Transverse colon (tissue), 4 donors: ENCODE results near the gene ZNF135. TPM values are rescaled to one million over a fixed set of nuclear protein-coding genes. Genes with fewer than 3 reads are reported as not detected.

Experiments
- DNase-seq: peaks from one replicate; pipeline ENCODE4 v3.0.0-alpha.2; 2019
- H3K27ac ChIP-seq, 4 donors: fragments of 200-600 bp; sonication (generic); 2 replicates each; pipeline ENCODE4 v1.5.1; 2016 to 2018; ENCODE audit warnings: inconsistent platforms in 4 of 4
- H3K27me3 ChIP-seq: fragments of 200-600 bp; sonication (generic); 2 replicates; pipeline ENCODE4 v1.5.1; 2017; ENCODE audit warnings: inconsistent platforms
- H3K36me3 ChIP-seq, 4 donors: fragments of 200-600 bp; sonication (generic); 2 replicates each; pipeline ENCODE4 v1.5.1; 2017 to 2019; ENCODE audit warnings: inconsistent platforms in 4 of 4
- H3K4me1 ChIP-seq, 4 donors: fragments of 200-600 bp; sonication (generic); 2 replicates each; pipeline ENCODE4 v1.5.1; 2017 to 2020; ENCODE audit warnings: inconsistent platforms in 4 of 4
- H3K4me3 ChIP-seq, 4 donors: fragments of 200-600 bp; sonication (generic); 1 replicate in 1 of 4; 2 replicates in 3 of 4; pipeline versions ENCODE4 v1.5.1 to v1.6.1; 2017 to 2019; ENCODE audit warnings: inconsistent platforms in 4 of 4
- H3K9me3 ChIP-seq, 2 donors: fragments of 200-600 bp; sonication (generic); 2 replicates each; pipeline ENCODE4 v1.5.1; 2017 to 2019; ENCODE audit warnings: inconsistent platforms in 2 of 2
- EP300 ChIP-seq: sonication (generic); formaldehyde crosslinking; IDR thresholded peaks from one replicate; pipeline ENCODE4 v1.6.1; 2017; ENCODE audit warnings: antibody characterized with exemption, low read depth
- POLR2A ChIP-seq: fragments of 450-650 bp; IDR thresholded peaks from one replicate; pipeline ENCODE4 v1.6.1; 2016; ENCODE audit warnings: antibody characterized with exemption, mild to moderate bottlenecking, moderate library complexity
- POLR2AphosphoS5 ChIP-seq, 3 donors: sonication (generic); formaldehyde crosslinking; IDR thresholded peaks; one replicate each; pipeline ENCODE4 v1.6.1; 2016; ENCODE audit warnings: antibody characterized with exemption in 3 of 3
- WGBS, 2 donors: methylation state at CpG; one replicate each; pipeline ENCODE4 v1.1.5; 2018; ENCODE audit warnings: low coverage in 1 of 2; 5-methylcytosine and 5-hydroxymethylcytosine counted together
- in situ Hi-C, 4 donors: fragments of 200-750 bp; cut with MboI; loops; one replicate each; pipeline versions ENCODE4 v1.15.0 to v1.15.1; 2017; ENCODE audit warnings: low sequenced_read_pairs in 3 of 4, low pct_ligation_motif_present in 1 of 4, low pct_unique_long_range_greater_than_20kb in 1 of 4
- intact Hi-C: fragments of 100-400 bp; cut with DNase I; formaldehyde crosslinking; loops from one replicate; pipeline ENCODE4 v1.15.1; 2023; ENCODE audit warnings: low total_unique reads
- total RNA-seq, 4 donors: library from RNA; depleted of rRNA; stranded (reverse); fragments of >200 nt; gene quantifications; one replicate each; pipeline ENCODE4 v1.1.0, GENCODE V29; 2016
- TF ChIP-seq, protein P1 (sequence below), 5 experiments: fragments of 200-600 bp in 3 of 5; fragments of 450-650 bp in 2 of 5; sonication (generic) in 3 of 5; IDR thresholded peaks; 1 replicate in 2 of 5; 2 replicates in 3 of 5; pipeline ENCODE4 v1.5.1; 2016 to 2017; ENCODE audit warnings: antibody characterized with exemption in 5 of 5, inconsistent platforms in 3 of 5, mild to moderate bottlenecking in 2 of 5, moderate library complexity in 1 of 5

The ZNF135 gene
- total RNA-seq, 4 donors from 2014 or later, result 1.6 to 20.9 (median 2.1) TPM

DNA sequence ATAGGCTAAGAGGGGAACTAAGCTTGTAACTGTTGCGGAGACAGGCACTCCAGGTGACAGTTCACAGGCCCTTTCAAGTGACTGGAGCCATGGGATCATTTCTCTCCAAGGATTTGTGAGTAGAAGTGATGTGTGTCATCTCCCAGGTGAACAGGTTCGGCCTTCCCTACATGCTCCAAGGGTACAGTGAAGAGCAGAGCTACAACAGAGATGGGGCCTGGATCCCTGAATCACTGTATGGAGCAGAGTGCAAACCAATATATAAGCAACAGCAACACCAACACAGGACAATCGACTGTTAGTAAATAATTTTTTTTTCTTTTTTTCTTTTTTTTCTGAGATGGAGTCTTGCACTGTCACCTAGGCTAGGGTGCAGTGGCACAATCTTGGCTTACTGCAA, 23.9 kb downstream of the ZNF135 start:
- no peaks in the 10 kb centered on the region for H3K4me1 ChIP-seq
- no peak overlapping the region for H3K27ac ChIP-seq
- intact Hi-C loops, result no loop called here
- peaks cover 0 to 45% (median 13%) of the 10 kb centered on the region in 4 donors for H3K36me3 ChIP-seq
- peaks cover 53 to 55% of the 10 kb centered on the region in 2 donors for H3K9me3 ChIP-seq
- DNase-seq, result no peak
- in situ Hi-C loops, result no loop called here
- no peaks in the 10 kb centered on the region for H3K27me3 ChIP-seq
- 89 to 100% methylated on average over 1 to 3 of the region's 3 CpGs for WGBS, 2 donors
- H3K4me3 ChIP-seq, result no peak overlapping the region
- no peak for TF ChIP-seq POLR2AphosphoS5 (IDR thresholded peaks at IDR 0.05)
- no peak for TF ChIP-seq POLR2A
- no peak for TF ChIP-seq EP300
- TF ChIP-seq, protein P1, sequence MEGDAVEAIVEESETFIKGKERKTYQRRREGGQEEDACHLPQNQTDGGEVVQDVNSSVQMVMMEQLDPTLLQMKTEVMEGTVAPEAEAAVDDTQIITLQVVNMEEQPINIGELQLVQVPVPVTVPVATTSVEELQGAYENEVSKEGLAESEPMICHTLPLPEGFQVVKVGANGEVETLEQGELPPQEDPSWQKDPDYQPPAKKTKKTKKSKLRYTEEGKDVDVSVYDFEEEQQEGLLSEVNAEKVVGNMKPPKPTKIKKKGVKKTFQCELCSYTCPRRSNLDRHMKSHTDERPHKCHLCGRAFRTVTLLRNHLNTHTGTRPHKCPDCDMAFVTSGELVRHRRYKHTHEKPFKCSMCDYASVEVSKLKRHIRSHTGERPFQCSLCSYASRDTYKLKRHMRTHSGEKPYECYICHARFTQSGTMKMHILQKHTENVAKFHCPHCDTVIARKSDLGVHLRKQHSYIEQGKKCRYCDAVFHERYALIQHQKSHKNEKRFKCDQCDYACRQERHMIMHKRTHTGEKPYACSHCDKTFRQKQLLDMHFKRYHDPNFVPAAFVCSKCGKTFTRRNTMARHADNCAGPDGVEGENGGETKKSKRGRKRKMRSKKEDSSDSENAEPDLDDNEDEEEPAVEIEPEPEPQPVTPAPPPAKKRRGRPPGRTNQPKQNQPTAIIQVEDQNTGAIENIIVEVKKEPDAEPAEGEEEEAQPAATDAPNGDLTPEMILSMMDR (IDR thresholded peaks at IDR 0.05), result no peak

DNA sequence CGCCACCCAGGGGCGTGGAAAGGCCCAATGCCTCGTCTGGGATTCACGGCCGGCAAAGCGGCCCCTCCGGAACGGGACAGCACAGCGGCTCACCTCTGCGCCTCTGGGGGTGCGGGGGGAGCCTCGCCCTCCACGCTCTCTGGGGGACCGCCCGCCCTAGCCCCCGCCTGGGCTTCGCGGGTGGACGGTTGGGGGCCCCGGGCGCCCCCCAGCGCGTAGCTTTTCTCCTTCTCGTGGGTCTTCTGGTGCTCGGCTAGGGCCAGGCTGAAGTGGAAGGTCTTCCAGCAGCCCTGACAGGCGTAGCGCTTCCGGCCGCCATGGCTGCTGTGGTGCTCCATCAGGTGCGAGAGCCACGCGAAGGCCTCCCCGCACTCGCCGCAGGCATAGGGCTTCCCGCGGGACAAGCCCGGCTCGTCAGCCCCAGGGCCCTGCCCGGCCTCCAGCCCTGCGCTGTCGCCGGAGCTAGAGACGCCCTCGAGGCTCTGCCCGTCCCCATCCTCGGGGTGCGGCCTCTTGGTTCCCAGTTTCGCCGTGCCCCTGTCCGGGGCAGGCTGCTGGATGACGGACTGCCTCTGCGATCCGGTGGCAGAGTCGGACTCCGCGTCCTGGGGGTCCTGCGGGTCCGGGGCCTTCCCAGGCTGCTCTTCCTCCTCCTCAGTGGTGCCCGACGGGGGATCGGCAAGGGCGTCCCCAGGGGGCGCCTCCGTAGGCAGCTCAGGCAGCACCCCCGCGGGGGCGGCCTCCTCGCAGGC, 25.7 kb downstream of the ZNF135 start:
- in situ Hi-C loops, result no loop called here
- peaks cover 61 to 62% of the 10 kb centered on the region in 2 donors for H3K9me3 ChIP-seq
- WGBS, 2 donors, result 96% methylated on average over 54 of the region's 69 CpGs; no CpG with 5 or more reads in 1 of the 2 donors

DNA sequence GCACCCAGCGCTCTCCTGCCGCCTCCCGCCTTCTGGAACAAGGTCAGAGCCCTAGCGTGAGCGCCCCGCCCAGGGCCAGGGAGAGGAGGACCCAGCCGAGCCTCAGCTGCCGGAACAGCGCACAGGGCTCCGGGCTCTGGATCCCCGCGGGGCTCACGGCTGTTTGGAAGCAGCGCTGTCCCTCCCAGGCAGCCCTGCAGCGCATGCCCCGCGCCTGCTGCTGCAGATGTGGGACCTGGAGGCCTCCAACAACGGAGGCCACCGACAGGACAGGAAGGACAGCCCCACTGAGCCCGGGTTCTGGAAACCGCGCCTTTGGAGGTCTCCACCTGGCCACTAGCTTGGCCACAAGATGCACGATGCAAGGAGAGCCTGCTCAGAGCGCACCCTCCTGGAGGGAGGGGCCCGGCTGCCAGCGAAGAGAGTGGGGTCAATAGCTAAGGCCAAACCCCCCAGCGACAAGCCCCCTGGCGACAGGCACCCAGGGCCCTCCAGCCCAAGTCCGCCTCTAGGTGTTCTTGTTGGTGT, 26.3 kb downstream of the ZNF135 start:
- Histone ChIP-seq H3K27ac (no peak overlapping the region), H3K9me3 (peaks cover 59 to 62% of the 10 kb centered on the region in 2 donors), H3K27me3 (no peaks in the 10 kb centered on the region), H3K4me3 (no peak overlapping the region), H3K4me1 (no peaks in the 10 kb centered on the region), H3K36me3 (peaks cover 0 to 46% (median 13%) of the 10 kb centered on the region in 4 donors)
- DNase-seq, result no peak
- WGBS, 2 donors, result 90% methylated on average over 24 of the region's 29 CpGs; no CpG with 5 or more reads in 1 of the 2 donors
- in situ Hi-C loops (no loop called here), intact Hi-C loops (no loop called here)
- TF ChIP-seq, protein P1 (IDR thresholded peaks at IDR 0.05), result no peak
- TF ChIP-seq POLR2A (no peak), EP300 (no peak), POLR2AphosphoS5 (IDR thresholded peaks at IDR 0.05) (no peak)

More for the DNA sequence above, 25.7 kb downstream of the ZNF135 start:
- no peaks in the 10 kb centered on the region for H3K4me1 ChIP-seq
- intact Hi-C loops, result no loop called here
- peaks cover 0 to 46% (median 13%) of the 10 kb centered on the region in 4 donors for H3K36me3 ChIP-seq
- H3K4me3 ChIP-seq, result no peak overlapping the region
- no peaks in the 10 kb centered on the region for H3K27me3 ChIP-seq
- no peak overlapping the region for H3K27ac ChIP-seq
- no peak for DNase-seq
- TF ChIP-seq, protein P1 (IDR thresholded peaks at IDR 0.05), result no peak
- TF ChIP-seq EP300 (no peak), POLR2A (no peak), POLR2AphosphoS5 (IDR thresholded peaks at IDR 0.05) (no peak)

DNA sequence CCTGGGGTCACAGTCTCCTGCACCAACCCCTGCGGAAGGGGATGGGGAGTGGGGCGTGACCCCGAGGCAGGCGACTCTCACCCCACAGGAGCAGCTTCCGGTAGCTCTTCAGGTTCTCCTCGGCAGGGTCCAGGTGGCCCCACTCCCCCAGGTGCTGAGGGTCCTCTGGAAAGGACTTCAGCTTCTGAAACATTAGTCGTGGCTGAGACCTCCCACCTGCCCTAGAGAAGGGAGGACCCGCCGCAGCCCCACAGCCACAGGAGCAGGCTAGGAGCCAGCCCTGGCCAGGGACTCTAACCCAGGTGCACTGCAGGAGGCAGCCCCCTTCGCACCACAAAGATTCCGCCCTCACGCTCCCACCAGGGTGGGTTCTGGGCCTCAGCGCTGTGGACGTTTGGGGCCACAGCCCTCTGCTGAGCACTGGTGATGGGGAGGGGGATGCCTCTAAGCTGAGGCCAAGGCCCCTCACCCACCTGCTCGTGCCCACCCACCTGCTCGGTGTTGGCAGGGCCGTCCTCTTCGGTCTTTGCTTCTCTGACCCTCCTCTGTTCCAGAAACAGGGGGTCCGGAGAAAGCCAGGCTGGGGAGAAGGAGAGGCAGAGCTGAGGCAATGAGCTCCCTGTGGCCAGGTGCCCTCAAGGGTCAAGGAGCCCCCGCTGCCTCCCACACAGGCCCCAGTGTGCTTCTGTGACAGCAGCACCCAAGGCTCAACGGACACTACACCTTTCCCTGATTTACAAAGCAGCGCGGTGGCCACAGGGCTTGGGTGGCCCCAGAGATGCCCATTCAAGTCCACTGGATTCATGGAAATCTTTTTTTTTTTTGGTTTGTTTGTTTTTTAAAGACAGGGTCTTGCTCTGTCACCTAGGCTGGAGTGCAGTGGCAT, 28.0 kb downstream of the ZNF135 start:
- WGBS, 2 donors, result 96 to 100% methylated on average over 3 to 23 of the region's 23 CpGs
- peaks cover 50 to 62% of the 10 kb centered on the region in 2 donors for H3K9me3 ChIP-seq
- no peak for DNase-seq
- H3K4me3 ChIP-seq, result no peak overlapping the region
- H3K27me3 ChIP-seq, result no peaks in the 10 kb centered on the region
- H3K27ac ChIP-seq, result no peak overlapping the region
- intact Hi-C loops (no loop called here), in situ Hi-C loops (no loop called here)
- H3K36me3 ChIP-seq, result peaks cover 0 to 46% (median 13%) of the 10 kb centered on the region in 4 donors
- TF ChIP-seq, protein P1 (IDR thresholded peaks at IDR 0.05), result no peak
- no peak for TF ChIP-seq POLR2A
- TF ChIP-seq POLR2AphosphoS5 (IDR thresholded peaks at IDR 0.05), result no peak
- no peak for TF ChIP-seq EP300
- no peaks in the 10 kb centered on the region for H3K4me1 ChIP-seq
